RCC 7860 (cell line): Measurements from ENCODE around the gene DPM3.
"Not testable (repeated sequence)": the region's sequence is repeated elsewhere in the genome, so short reads cannot be mapped to it uniquely, and the experiment has no call there.

Experiments
- DNase-seq: peaks from one replicate; pipeline ENCODE4 v3.0.0-alpha.2; 2015; ENCODE audit warnings: low spot score
- FAIRE-seq: peaks from 2 replicates; lab custom pipeline; 2012; peaks lifted over from hg19 to GRCh38; lab: Jason Lieb, UNC

The DPM3 gene

GRCh38 chr1:155175927-155176371 is 35.6 kb upstream of the DPM3 start:
- no peak for DNase-seq

DNA sequence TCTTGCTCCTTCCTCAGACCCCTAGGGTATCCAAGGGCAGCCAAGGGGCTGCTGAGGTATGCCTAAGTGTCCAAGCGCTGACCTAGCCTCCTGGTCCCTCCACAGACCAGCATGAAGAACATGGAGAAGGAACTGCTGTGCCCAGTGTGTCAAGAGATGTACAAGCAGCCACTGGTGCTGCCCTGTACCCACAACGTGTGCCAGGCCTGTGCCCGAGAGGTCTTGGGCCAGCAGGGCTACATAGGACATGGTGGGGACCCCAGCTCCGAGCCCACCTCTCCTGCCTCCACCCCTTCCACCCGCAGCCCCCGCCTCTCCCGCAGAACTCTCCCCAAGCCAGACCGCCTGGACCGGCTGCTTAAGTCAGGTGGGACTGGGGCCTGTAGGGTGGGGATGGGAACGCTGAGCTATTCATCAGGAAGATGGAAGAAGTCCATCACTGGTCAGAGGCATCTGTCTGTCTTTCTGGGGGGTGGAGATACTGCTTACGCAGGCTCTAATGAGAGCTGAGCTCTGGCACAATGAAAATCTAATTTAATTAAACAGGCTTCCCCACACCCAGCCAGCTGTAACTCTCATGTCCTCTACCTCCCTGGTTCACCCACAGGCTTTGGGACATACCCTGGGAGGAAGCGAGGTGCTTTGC is 35.1 kb upstream of the DPM3 start:
- DNase-seq (no peak), FAIRE-seq (no peak)

More at GRCh38 chr1:155175927-155176371, 35.6 kb upstream of the DPM3 start:
- FAIRE-seq = no peak

DNA sequence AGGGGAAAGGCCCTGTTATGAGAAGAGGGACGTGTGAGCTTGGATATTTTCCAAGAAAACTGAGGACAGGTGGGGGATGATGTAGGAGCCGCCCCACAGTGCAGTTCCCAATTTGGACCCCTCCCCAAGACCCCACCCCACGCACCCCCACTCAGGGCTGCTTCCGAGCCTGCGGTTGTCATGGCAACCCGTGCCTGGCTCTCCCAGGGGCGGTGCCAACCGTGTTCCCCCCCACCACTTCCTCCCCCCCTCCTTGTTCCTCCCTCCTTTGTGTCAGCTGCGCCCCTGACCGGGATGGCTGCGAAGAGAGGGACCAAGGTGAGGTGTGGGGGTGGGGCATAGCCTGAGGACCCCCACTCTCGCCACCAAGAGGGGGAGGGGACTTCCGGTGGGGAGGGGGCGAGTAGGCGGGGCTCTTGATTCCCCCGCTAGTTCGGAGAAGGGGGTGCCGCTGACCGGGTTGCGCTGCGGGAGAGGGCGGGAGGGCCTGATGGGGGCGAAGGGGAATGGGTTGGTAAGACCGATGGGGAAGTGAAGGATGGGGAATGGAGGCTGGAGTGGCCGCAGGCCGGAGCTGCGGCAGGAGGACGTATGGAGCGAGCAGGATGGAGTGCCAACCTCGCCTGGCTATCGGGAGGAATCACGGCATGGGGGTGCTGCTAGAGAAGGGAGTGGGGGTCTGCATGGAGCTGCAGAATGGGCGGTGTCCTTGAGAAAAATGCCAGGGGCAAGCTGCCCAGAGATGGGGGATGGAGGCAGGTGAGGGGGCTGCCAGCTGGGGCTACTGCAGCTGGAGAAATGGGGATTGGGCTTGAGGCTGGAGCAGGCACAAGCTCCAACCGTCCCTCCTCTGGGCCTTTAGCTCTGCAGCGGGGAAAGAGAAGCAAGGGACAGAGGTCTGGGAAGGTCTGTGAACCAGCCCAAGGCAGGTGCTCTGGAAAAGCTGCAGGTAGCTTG is 34.3 kb upstream of the DPM3 start:
- FAIRE-seq (no peak), DNase-seq (no peak)

- no peak for DNase-seq
- no peak for FAIRE-seq
Observed at GRCh38 chr1:155173478-155174323, 33.4 kb upstream of the DPM3 start, which contains the start of gene TRIM46. TRIM46 (plus strand) TSS chr1:155173849; CDS start chr1:155173967, 118 bp downstream.

DNA sequence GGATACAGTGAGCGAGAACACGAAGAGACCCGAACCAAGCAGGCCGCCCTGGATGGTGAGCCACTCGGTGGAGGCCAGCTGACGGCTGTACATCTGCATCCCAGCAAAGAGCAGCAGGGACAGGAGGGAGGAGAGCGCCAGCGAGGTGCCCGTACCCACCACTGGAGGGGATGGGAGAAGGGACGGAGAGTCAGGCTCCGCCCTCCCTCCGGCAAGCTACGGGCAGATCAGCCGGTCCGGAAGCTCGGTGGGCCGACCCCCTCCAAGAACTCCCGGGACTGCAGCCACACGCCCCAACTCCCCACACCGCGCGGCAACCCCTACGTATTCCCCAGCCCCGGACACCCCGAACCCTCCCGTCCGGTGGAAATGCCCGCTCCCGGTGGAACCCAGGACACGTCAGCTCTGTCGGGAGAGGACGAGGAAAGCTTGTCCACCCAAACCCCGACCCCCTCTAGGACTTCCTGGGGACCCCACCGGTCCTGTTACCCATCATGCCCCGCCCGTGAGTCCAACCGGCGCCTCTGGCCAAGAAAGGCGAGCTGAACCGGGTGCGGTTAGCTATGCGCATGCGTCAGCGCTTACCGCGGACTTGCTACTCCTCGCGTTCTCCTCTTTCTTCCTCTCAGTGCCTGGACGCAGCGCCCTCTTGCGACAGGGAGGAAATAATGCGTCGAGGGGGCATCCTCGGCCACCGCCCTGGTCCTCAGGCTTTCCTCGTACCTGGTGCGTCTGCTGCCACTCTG is 32.6 kb upstream of the DPM3 start, which contains the start of gene KRTCAP2:
Gene KRTCAP2 (minus strand): TSS at position 573 of the 746 bp plus-strand sequence. CDS start 80 bp downstream, at position 493.
- DNase-seq = peak; percentile 93
- FAIRE-seq = peak; percentile 59

GRCh38 chr1:155171836-155172731 is 31.8 kb upstream of the DPM3 start:
- no peak for DNase-seq
- FAIRE-seq = no peak

GRCh38 chr1:155170806-155171205 is 30.5 kb upstream of the DPM3 start:
- DNase-seq (no peak), FAIRE-seq (no peak)

DNA sequence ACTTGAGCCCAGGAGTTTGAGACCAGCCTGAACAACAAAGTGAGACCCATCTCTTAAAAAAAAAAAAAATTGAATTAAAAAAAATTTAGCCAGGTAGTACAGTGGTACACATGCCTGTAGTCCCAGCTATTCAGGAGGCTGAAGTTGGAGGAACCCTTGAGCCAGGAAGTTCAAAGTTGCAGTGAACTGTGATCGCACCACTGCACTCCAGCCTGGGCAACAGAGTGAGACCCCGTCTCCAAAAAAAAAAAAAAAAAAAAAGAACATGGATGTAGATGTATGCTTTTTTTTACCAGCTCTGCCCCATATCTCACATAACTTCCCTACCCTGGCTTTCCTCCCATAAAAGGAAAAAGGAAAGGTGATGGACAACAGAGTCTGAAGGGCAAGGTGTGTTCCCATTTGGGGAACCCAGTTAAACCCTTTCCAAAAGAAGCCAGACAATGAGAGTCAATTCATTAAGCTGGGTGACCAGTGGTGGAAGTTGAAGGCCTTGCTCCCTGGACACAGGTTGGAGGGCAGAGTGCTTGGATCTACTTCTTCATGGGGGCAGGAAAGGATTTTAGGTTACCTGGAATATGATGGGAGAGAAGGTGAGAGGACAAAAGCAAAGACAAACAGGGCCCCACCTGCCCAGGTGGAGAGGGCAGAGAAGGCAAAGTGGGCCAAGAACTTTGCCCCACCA is 29.9 kb upstream of the DPM3 start:
- FAIRE-seq = no peak
- DNase-seq = no peak

- FAIRE-seq (no peak), DNase-seq (no peak)
Observed at GRCh38 chr1:155169541-155169940, 29.2 kb upstream of the DPM3 start.

- no peak for FAIRE-seq
- no peak for DNase-seq
Observed at GRCh38 chr1:155168456-155169210, 28.3 kb upstream of the DPM3 start.

GRCh38 chr1:155168105-155168445 is 27.7 kb upstream of the DPM3 start:
- not testable (repeated sequence) for DNase-seq, FAIRE-seq

GRCh38 chr1:155167166-155168104 is 27.1 kb upstream of the DPM3 start:
- DNase-seq = peak; percentile 66

GRCh38 chr1:155166471-155167165 is 26.3 kb upstream of the DPM3 start:
- DNase-seq (no peak), FAIRE-seq (no peak)

More at GRCh38 chr1:155167166-155168104, 27.1 kb upstream of the DPM3 start:
- FAIRE-seq = no peak

DNA sequence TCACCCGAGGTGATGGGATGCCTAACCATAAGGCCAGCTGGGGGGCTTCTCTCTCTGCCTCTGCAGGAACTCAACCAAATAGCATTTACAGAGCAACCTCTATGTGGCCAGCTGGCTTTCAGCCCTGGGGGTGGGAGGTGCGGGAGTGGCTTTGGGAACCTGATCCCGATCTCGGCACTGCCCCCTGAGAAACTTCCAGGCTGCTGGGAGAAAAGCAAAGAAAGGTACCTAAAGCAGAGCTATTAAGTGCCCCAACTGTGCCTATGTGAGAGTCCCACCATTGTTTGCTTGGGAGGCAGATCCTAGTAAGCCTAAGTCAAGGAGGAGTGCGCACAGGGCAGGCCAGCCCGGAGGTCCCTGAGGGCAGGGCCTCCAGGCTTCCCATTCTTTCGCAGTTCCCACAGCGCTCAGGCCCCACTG is 25.7 kb upstream of the DPM3 start:
- DNase-seq (no peak), FAIRE-seq (no peak)

DNA sequence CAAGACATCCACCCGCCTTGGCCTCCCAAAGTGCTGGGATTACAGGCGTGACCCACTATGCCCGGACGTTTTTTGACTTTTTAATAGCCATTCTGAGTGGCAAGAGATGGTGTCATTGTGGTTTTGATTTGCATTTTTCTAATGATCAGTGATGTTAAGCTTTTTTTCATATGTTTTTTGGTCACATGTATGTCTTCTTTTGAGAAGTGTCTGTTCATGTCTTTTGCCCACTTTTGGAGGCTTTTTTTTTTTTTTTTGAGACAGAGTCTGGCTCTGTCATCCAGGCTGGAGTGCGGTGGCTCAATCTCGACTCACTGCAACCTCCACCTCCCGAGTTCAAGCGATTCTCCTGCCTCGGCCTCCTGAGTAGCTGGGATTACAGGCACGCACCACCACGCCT is 24.3 kb upstream of the DPM3 start:
- not testable (repeated sequence) for FAIRE-seq, DNase-seq

DNA sequence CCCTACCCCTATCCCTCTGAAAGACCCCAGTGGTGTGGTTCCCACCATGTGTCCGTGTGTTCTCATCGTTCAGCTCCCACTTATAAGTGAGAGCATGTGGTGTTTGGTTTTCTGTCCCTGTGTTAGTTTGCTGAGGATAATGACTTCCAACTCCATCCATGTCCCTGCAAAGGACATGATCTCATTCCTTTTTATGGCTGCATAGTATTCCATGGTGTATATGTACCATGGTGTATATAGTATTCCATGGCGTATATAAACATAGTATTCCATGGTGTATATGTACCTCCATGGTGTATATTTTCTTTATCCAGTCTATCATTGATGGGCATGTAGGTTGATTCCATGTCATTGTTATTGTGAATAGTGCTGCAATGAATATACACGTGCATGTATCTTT is 23.5 kb upstream of the DPM3 start:
- FAIRE-seq, DNase-seq: not testable (repeated sequence)
